CD14-positive monocyte (primary cell): Measurements from ENCODE around the gene UVRAG. TPM values are rescaled to one million over a fixed set of nuclear protein-coding genes. Genes with fewer than 3 reads are reported as not detected.

Experiments used
- DNase-seq, 3 donors: peaks; one replicate each; pipeline ENCODE4 v3.0.0-alpha.2; 2011 to 2022
- H2AFZ ChIP-seq: 2 replicates; pipeline ENCODE4 v1.6.0; 2012; ENCODE audit warnings: mild to moderate bottlenecking, low read depth, low read length, inconsistent platforms; ENCODE audit not compliant: insufficient read depth, poor library complexity, severe bottlenecking
- H3K27ac ChIP-seq, 2 donors: 1 replicate in 1 of 2; 2 replicates in 1 of 2; pipeline ENCODE4 v1.5.1; 2012 to 2013; ENCODE audit warnings: low read length in 2 of 2, control low read depth in 1 of 2, inconsistent platforms in 1 of 2, low read depth in 1 of 2, mild to moderate bottlenecking in 1 of 2
- H3K27me3 ChIP-seq, 2 donors: one replicate each; pipeline versions ENCODE4 v1.6.0 to v1.6.1; 2011 to 2013; ENCODE audit warnings: low read length in 2 of 2; ENCODE audit not compliant: control insufficient read depth in 2 of 2, insufficient read depth in 2 of 2
- H3K36me3 ChIP-seq, 2 donors: replicated peaks in 1 of 2; 1 replicate in 1 of 2; 2 replicates in 1 of 2; pipeline versions ENCODE4 v1.5.1 to v1.6.1; 2012 to 2013; ENCODE audit warnings: low read length in 2 of 2, control low read depth in 1 of 2, inconsistent platforms in 1 of 2, mild to moderate bottlenecking in 1 of 2; ENCODE audit not compliant: insufficient read depth in 2 of 2, control insufficient read depth in 1 of 2
- H3K4me1 ChIP-seq, 2 donors: 1 replicate in 1 of 2; 2 replicates in 1 of 2; pipeline versions ENCODE4 v1.5.1 to v1.6.1; 2012 to 2013; ENCODE audit warnings: low read length in 2 of 2, control low read depth in 1 of 2, inconsistent platforms in 1 of 2, mild to moderate bottlenecking in 1 of 2, moderate library complexity in 1 of 2; ENCODE audit not compliant: insufficient read depth in 2 of 2, control insufficient read depth in 1 of 2
- H3K4me2 ChIP-seq: replicated peaks from 2 replicates; pipeline ENCODE3; 2012; ENCODE audit warnings: low read length, moderate library complexity, mild to moderate bottlenecking; ENCODE audit not compliant: poor library complexity, severe bottlenecking; ENCODE audit errors: extremely low read depth
- H3K4me3 ChIP-seq, 3 experiments: fragments of 200-600 bp in 1 of 3; sonication (generic) in 1 of 3; replicated peaks in 1 of 3; 1 replicate in 2 of 3; 2 replicates in 1 of 3; pipeline ENCODE4 v1.5.1; 2011 to 2013; ENCODE audit warnings: low read length in 3 of 3, mild to moderate bottlenecking in 3 of 3, control low read depth in 2 of 3, low read depth in 2 of 3, inconsistent platforms in 1 of 3, moderate library complexity in 1 of 3
- H3K79me2 ChIP-seq: 2 replicates; pipeline ENCODE4 v1.6.0; 2012; ENCODE audit warnings: mild to moderate bottlenecking, control low read depth, inconsistent platforms, low read length, moderate library complexity; ENCODE audit not compliant: insufficient read depth
- H3K9ac ChIP-seq: 2 replicates; pipeline ENCODE4 v1.6.0; 2017; ENCODE audit warnings: low read length, mild to moderate bottlenecking; ENCODE audit not compliant: insufficient read depth, poor library complexity, severe bottlenecking
- H3K9me3 ChIP-seq, 2 donors: replicated peaks in 1 of 2; 1 replicate in 1 of 2; 2 replicates in 1 of 2; pipeline versions ENCODE4 v1.5.1 to v1.6.1; 2012 to 2013; ENCODE audit warnings: low read length in 2 of 2, control low read depth in 1 of 2; ENCODE audit not compliant: control insufficient read depth in 1 of 2, insufficient read depth in 1 of 2
- H4K20me1 ChIP-seq: 2 replicates; pipeline ENCODE4 v1.6.0; 2012; ENCODE audit warnings: mild to moderate bottlenecking, low read length, control low read depth, moderate library complexity; ENCODE audit not compliant: insufficient read depth
- H3K27ac Mint-ChIP-seq, 7 donors: one replicate each; pipeline ENCODE4 v1.8.0; 2020; ENCODE audit warnings: mild to moderate bottlenecking in 7 of 7, mixed read lengths in 7 of 7, moderate library complexity in 6 of 7, inconsistent platforms in 2 of 7
- H3K27me3 Mint-ChIP-seq, 3 donors: one replicate each; pipeline ENCODE4 v1.8.0; 2021 to 2022; ENCODE audit warnings: low read depth in 3 of 3, mild to moderate bottlenecking in 3 of 3, mixed read lengths in 3 of 3, moderate library complexity in 3 of 3, inconsistent platforms in 1 of 3
- H3K36me3 Mint-ChIP-seq, 2 donors: one replicate each; pipeline ENCODE4 v1.8.0; 2020; ENCODE audit warnings: mixed read lengths in 2 of 2, inconsistent platforms in 1 of 2, mild to moderate bottlenecking in 1 of 2
- H3K4me1 Mint-ChIP-seq: one replicate; pipeline ENCODE4 v1.8.0; 2020; ENCODE audit warnings: mild to moderate bottlenecking, mixed read lengths
- H3K4me3 Mint-ChIP-seq, 2 donors: one replicate each; pipeline ENCODE4 v1.8.0; 2020; ENCODE audit warnings: mild to moderate bottlenecking in 2 of 2, mixed read lengths in 2 of 2, moderate library complexity in 1 of 2
- H3K9me3 Mint-ChIP-seq, 7 donors: one replicate each; pipeline ENCODE4 v1.8.0; 2020 to 2022; ENCODE audit warnings: mixed read lengths in 7 of 7, mild to moderate bottlenecking in 6 of 7, moderate library complexity in 6 of 7, inconsistent platforms in 2 of 7
- WGBS: methylation state at CpG from one replicate; pipeline ENCODE4 v1.1.5; 2013; ENCODE audit warnings: missing lambda C conversion rate; ENCODE audit not compliant: insufficient coverage; 5-methylcytosine and 5-hydroxymethylcytosine counted together
- intact Hi-C, 2 donors: fragments of 100-400 bp; cut with micrococcal nuclease; formaldehyde crosslinking; loops; one replicate each; pipeline versions ENCODE4 v1.15.0 to v1.15.1; 2023
- polyA plus RNA-seq, 3 donors: library from polyadenylated mRNA; depleted of rRNA in 1 of 3; unstranded in 2 of 3; stranded (reverse) in 1 of 3; fragments of 300-500 nt in 2 of 3; fragments of >200 nt in 1 of 3; fragmentation: Illumina TruSeq in 2 of 3; gene quantifications; 1 replicate in 2 of 3; 2 replicates in 1 of 3; pipeline ENCODE4 v1.2.3, GENCODE V29; 2012 to 2021
- TF ChIP-seq, protein P1 (sequence below): fragments of 200-600 bp; IDR thresholded peaks from one replicate; pipeline ENCODE4 v1.8.0; 2022; ENCODE audit warnings: antibody characterized with exemption, mild to moderate bottlenecking

UVRAG gene
- polyA plus RNA-seq, 3 donors: 13.7 to 20.5 (median 20.0) TPM

DNA sequence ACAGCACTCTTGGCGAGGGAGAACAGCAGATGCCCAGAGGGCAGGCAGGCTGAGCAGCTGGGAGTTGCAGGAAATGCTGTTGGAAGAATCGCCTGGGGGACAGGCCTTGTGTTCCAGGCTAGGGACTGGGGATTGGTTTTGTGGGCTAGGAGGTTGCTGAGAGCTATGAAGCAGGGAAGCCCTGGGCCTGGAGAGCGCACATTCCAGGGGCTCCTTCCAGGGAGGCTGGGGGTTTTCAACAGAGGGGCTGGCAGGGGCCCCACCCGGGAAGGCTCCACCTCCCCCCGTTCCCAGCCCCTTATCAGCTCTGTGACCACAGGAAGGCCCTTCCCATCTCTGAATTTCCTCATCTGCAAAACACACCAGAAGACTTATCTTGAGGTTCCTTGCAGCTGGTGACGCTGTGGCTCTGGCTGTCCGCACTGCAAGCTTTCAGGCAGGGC is 369.6 kb downstream of the UVRAG start:
- no peaks in the 10 kb centered on the region for H3K36me3 Mint-ChIP-seq
- H3K4me1 ChIP-seq: no peaks in the 10 kb centered on the region
- 11% methylated on average over 3 of the region's 7 CpGs for WGBS
- H3K4me3 Mint-ChIP-seq: no peak overlapping the region
- H3K27ac ChIP-seq: no peak overlapping the region
- no peak overlapping the region for H3K4me3 ChIP-seq
- no peaks in the 10 kb centered on the region for H3K79me2 ChIP-seq
- no peak overlapping the region for H3K4me2 ChIP-seq
- H3K9ac ChIP-seq: no peak overlapping the region
- H3K27me3 ChIP-seq: no peaks in the 10 kb centered on the region
- no peak for DNase-seq
- no peaks in the 10 kb centered on the region for H4K20me1 ChIP-seq
- H2AFZ ChIP-seq: no peak overlapping the region
- H3K27me3 Mint-ChIP-seq: peaks cover 0 to 3% (median 2%) of the 10 kb centered on the region in 3 donors
- H3K27ac Mint-ChIP-seq: no peak overlapping the region
- H3K4me1 Mint-ChIP-seq: peaks cover 6% of the 10 kb centered on the region
- intact Hi-C loops: no loop called here
- no peaks in the 10 kb centered on the region for H3K36me3 ChIP-seq
- no peaks in the 10 kb centered on the region for H3K9me3 Mint-ChIP-seq
- H3K9me3 ChIP-seq: no peaks in the 10 kb centered on the region
- TF ChIP-seq, protein P1, sequence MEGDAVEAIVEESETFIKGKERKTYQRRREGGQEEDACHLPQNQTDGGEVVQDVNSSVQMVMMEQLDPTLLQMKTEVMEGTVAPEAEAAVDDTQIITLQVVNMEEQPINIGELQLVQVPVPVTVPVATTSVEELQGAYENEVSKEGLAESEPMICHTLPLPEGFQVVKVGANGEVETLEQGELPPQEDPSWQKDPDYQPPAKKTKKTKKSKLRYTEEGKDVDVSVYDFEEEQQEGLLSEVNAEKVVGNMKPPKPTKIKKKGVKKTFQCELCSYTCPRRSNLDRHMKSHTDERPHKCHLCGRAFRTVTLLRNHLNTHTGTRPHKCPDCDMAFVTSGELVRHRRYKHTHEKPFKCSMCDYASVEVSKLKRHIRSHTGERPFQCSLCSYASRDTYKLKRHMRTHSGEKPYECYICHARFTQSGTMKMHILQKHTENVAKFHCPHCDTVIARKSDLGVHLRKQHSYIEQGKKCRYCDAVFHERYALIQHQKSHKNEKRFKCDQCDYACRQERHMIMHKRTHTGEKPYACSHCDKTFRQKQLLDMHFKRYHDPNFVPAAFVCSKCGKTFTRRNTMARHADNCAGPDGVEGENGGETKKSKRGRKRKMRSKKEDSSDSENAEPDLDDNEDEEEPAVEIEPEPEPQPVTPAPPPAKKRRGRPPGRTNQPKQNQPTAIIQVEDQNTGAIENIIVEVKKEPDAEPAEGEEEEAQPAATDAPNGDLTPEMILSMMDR: no peak

DNA sequence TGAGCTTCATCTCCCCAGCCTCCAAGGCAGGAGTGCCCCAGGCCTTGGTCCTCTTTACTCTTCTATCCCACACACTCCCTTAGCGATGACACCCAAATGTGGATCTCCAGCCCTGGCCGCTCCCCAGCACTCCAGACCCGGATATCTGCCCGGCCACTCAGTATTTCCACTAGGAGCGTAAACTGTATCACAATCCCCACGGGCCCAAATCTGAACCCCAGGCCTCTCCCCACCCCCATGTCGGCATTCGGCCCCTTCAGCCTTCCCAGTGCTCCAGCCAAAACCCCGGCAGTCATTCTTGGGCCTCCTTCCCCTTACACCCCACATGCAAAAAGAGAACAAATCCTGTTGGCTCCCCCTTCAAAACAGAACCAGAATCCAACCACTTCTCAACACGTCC is 370.5 kb downstream of the UVRAG start:
- intact Hi-C loops: no loop called here
- Histone ChIP-seq H3K4me2 (no peak overlapping the region), H3K36me3 (no peaks in the 10 kb centered on the region), H3K79me2 (no peaks in the 10 kb centered on the region), H3K9me3 (no peaks in the 10 kb centered on the region), H3K9ac (no peak overlapping the region), H3K27me3 (no peaks in the 10 kb centered on the region), H4K20me1 (no peaks in the 10 kb centered on the region), H3K4me1 (no peaks in the 10 kb centered on the region), H2AFZ (no peak overlapping the region), H3K27ac (no peak overlapping the region), H3K4me3 (no peak overlapping the region)
- no peak overlapping the region for H3K27ac Mint-ChIP-seq
- peaks cover 6% of the 10 kb centered on the region for H3K4me1 Mint-ChIP-seq
- no peaks in the 10 kb centered on the region for H3K9me3 Mint-ChIP-seq
- no peak overlapping the region for H3K4me3 Mint-ChIP-seq
- 90% methylated on average over 10 of the region's 10 CpGs for WGBS
- H3K36me3 Mint-ChIP-seq: no peaks in the 10 kb centered on the region
- peaks cover 2 to 6% (median 2%) of the 10 kb centered on the region in 3 donors for H3K27me3 Mint-ChIP-seq
- no peak for DNase-seq
- TF ChIP-seq, protein P1: no peak
